A549 treated with CORT108297 at 1 μM for 4 hours (cell line): ENCODE data around the gene EFNA2. TPM values are rescaled to one million over a fixed set of nuclear protein-coding genes. Genes with fewer than 3 reads are reported as not detected.

Source experiments
- total RNA-seq: library from RNA; stranded (reverse); fragments of 200-300 nt; extraction: Qiagen RNA extraction; gene quantifications from 5 replicates; pipeline ENCODE4 v1.2.3, GENCODE V29; 2022

Gene EFNA2
- 1.2 to 2.6 TPM (median 1.6 TPM) in 5 replicates for total RNA-seq

GRCh38 chr19:1285737-1286360, at the start of gene EFNA2:
Gene EFNA2, plus strand, starts transcription at chr19:1285873. Its CDS starts 296 bp downstream, at chr19:1286169.

GRCh38 chr19:1237754-1238368, 47.8 kb upstream of the EFNA2 start, which contains the start of gene CBARP:
Gene CBARP, minus strand, starts transcription at chr19:1238005. Its CDS starts 1,905 bp downstream, at chr19:1236100.

GRCh38 chr19:1241417-1242095, 44.1 kb upstream of the EFNA2 start, which contains the start of gene ATP5F1D:
Gene ATP5F1D, plus strand, starts transcription at chr19:1241751. Its CDS starts 100 bp downstream, at chr19:1241851.

DNA sequence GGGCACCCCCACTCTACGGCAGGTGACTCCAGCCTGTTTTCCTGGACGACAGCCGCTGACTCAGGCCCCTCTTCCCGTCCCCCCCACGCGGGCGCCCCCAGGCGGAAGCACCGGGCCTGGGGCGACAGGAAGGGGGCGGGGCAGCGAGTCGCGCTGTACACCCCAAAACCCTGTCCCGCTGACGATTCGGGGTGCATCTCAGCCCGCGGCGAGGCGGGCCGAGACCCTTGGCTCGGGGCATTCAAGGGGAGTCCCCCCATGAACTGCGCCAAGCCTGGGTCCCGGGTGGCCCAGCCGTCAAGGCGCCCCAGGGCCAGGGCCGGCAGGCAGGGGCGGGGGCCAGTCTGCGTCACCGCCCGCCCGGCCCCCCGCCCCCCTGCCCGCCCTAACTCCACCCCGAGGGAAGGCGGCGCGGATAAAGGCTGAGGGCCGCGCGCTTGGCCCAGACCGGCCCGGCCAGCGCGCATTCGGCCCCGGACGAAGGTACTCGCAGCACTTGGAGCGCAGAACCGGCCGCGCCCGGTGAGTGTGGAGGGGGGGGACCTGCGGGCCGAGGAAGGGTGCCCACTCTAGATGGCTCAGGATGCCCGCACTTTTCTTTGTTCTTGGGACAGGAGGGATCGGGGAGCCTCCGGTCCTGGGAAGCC, 37.4 kb upstream of the EFNA2 start, which contains the start of gene MIDN:
TSS of gene MIDN (plus strand) at position 445 of the 647 bp plus-strand sequence. CDS start 1,714 bp downstream, outside the sequence.

GRCh38 chr19:1269065-1269477, 16.6 kb upstream of the EFNA2 start, which contains the start of gene CIRBP:
Gene CIRBP, plus strand, starts transcription at chr19:1269332. Its CDS starts 1,602 bp downstream, at chr19:1270934.

GRCh38 chr19:1275260-1275975, 10.3 kb upstream of the EFNA2 start, which contains the start of gene FAM174C:
Gene FAM174C, plus strand, starts transcription at chr19:1275530. Its CDS starts 20 bp downstream, at chr19:1275550.

Other genes starting within 250 kb of the EFNA2 start
- gene ABCA7, start 245.8 kb upstream of the EFNA2 start, total RNA-seq, result 7.2 to 11.6 TPM (median 10.6 TPM) in 5 replicates
- 1.7 to 2.7 TPM (median 2.6 TPM) in 5 replicates for gene ARHGAP45, start 218.7 kb upstream of the EFNA2 start, total RNA-seq
- 187 to 252 TPM (median 237 TPM) in 5 replicates for gene POLR2E, start 190.5 kb upstream of the EFNA2 start, total RNA-seq
- gene GPX4, start 181.9 kb upstream of the EFNA2 start, total RNA-seq, result 409 to 501 TPM (median 496 TPM) in 5 replicates
- gene SBNO2, start 111.6 kb upstream of the EFNA2 start, total RNA-seq, result 28.1 to 47.8 TPM (median 46.9 TPM) in 5 replicates
- gene STK11, start 80.1 kb upstream of the EFNA2 start, total RNA-seq, result 28.4 to 40.6 TPM (median 39.4 TPM) in 5 replicates
- gene CBARP, start 47.9 kb upstream of the EFNA2 start, total RNA-seq, result 2.3 to 4.9 TPM (median 4.5 TPM) in 5 replicates
- 80.9 to 184 TPM (median 172 TPM) in 5 replicates for gene ATP5F1D, start 44.1 kb upstream of the EFNA2 start, total RNA-seq
- gene MIDN, start 37.3 kb upstream of the EFNA2 start, total RNA-seq, result 38.8 to 50.5 TPM (median 43.1 TPM) in 5 replicates
- gene CIRBP, start 16.5 kb upstream of the EFNA2 start, total RNA-seq, result 90.2 to 178 TPM (median 95.7 TPM) in 5 replicates
- gene FAM174C, start 10.3 kb upstream of the EFNA2 start, total RNA-seq, result 49.5 to 105 TPM (median 87.7 TPM) in 5 replicates
- gene NDUFS7, start 98.0 kb downstream of the EFNA2 start, total RNA-seq, result 76.1 to 82.1 TPM (median 79.3 TPM) in 5 replicates
- gene GAMT, start 115.7 kb downstream of the EFNA2 start, total RNA-seq, result 23.1 to 45.5 TPM (median 42.6 TPM) in 5 replicates
- 77.6 to 108 TPM (median 102 TPM) in 5 replicates for gene DAZAP1, start 121.7 kb downstream of the EFNA2 start, total RNA-seq
- 1,595 to 2,147 TPM (median 1,872 TPM) in 5 replicates for gene RPS15, start 152.5 kb downstream of the EFNA2 start, total RNA-seq
- gene APC2, start 164.2 kb downstream of the EFNA2 start, total RNA-seq, result 1.2 to 2.3 TPM (median 1.6 TPM) in 5 replicates
- gene C19orf25, start 193.3 kb downstream of the EFNA2 start, total RNA-seq, result 10.8 to 22.9 TPM (median 20.5 TPM) in 5 replicates
- 0.47 to 1.1 TPM (median 0.82 TPM) in 5 replicates for gene PCSK4, start 204.5 kb downstream of the EFNA2 start, total RNA-seq
- 3.8 to 5.7 TPM (median 5.2 TPM) in 5 replicates for gene REEP6, start 205.3 kb downstream of the EFNA2 start, total RNA-seq
- gene ADAMTSL5, start 227.1 kb downstream of the EFNA2 start, total RNA-seq, result 2.7 to 4.4 TPM (median 3.3 TPM) in 5 replicates
- gene PLK5, start 238.2 kb downstream of the EFNA2 start, total RNA-seq, result 0.05 TPM in 1 of 5 replicates, not detected in the others